Measurements from ENCODE around the gene ZBTB7A.

- TF ChIP-seq RFX5 (IDR thresholded peaks at IDR 0.05) (no peak), POLR2A (IDR thresholded peaks at IDR 0.05; ENCODE audit: low read length) (no peak), SMC3 (IDR thresholded peaks at IDR 0.05) (no peak), CTCF (IDR thresholded peaks at IDR 0.05) (no peak), EP300 (IDR thresholded peaks at IDR 0.05) (no peak), MAX (IDR thresholded peaks at IDR 0.05) (no peak), ZFP36 (IDR thresholded peaks at IDR 0.05; ENCODE audit: borderline replicate concordance, partially characterized antibody) (no peak), HOXA7 (CRISPR knock-in tag; IDR thresholded peaks at IDR 0.05) (no peak), REST (IDR thresholded peaks at IDR 0.05) (no peak)
Observed at GRCh38 chr19:4033028-4033956, 33.4 kb downstream of the ZBTB7A start.

Data from A549 (cell line).